Adrenal gland (tissue), 12 donors: ENCODE data around the gene CMTM6. TPM values are rescaled to one million over a fixed set of nuclear protein-coding genes. Genes with fewer than 3 reads are reported as not detected.

Source experiments
- DNase-seq, 7 donors: peaks; one replicate each; pipeline ENCODE4 v3.0.0-alpha.2; 2019 to 2020
- H3K27ac ChIP-seq, 5 donors: fragments of 200-600 bp; sonication (generic) in 4 of 5; 1 replicate in 3 of 5; 2 replicates in 2 of 5; pipeline versions ENCODE4 v1.5.1 to v1.8.0; 2016 to 2020; ENCODE audit warnings: mild to moderate bottlenecking in 1 of 5
- H3K27me3 ChIP-seq: fragments of 200-600 bp; 2 replicates; pipeline ENCODE4 v1.8.0; 2021
- H3K36me3 ChIP-seq, 2 donors: fragments of 200-600 bp; replicated peaks in 1 of 2; 1 replicate in 1 of 2; 2 replicates in 1 of 2; pipeline versions ENCODE4 v1.5.1 to v1.8.0; 2018 to 2022
- H3K4me1 ChIP-seq, 2 donors: fragments of 200-600 bp; replicated peaks in 1 of 2; 1 replicate in 1 of 2; 2 replicates in 1 of 2; pipeline versions ENCODE4 v1.5.1 to v1.8.0; 2018 to 2021
- H3K4me3 ChIP-seq, 4 donors: fragments of 200-600 bp; sonication (generic) in 3 of 4; one replicate each; pipeline ENCODE4 v1.5.1; 2016 to 2018
- H3K9me3 ChIP-seq, 3 donors: fragments of 200-600 bp; sonication (generic) in 1 of 3; replicated peaks in 1 of 3; 1 replicate in 2 of 3; 2 replicates in 1 of 3; pipeline versions ENCODE4 v1.5.1 to v1.8.0; 2016 to 2021
- POLR2A ChIP-seq, 2 donors: fragments of 450-650 bp; IDR thresholded peaks; one replicate each; pipeline ENCODE4 v1.6.1; 2017; ENCODE audit warnings: antibody characterized with exemption in 2 of 2, mild to moderate bottlenecking in 2 of 2, moderate library complexity in 1 of 2
- WGBS, 4 donors: extraction: QIAGEN DNeasy Blood & Tissue Kit in 2 of 4; methylation state at CpG; one replicate each; pipeline versions ENCODE4 v1.1.5 to v1.1.7; 2013 to 2017; 5-methylcytosine and 5-hydroxymethylcytosine counted together
- intact Hi-C, 2 donors: fragments of 100-400 bp; cut with DNase I; formaldehyde crosslinking; loops; one replicate each; pipeline versions ENCODE4 v1.14.1 to v1.15.0; 2022 to 2023
- polyA plus RNA-seq, 3 donors: library from polyadenylated mRNA; stranded (reverse); fragments of 200-250 nt in 2 of 3; fragments of 350-450 nt in 1 of 3; fragmentation: Illumina TruSeq in 1 of 3; extraction: RNeasy Lipid Tissue Mini Kit (QIAGEN cat#74804) in 1 of 3; gene quantifications; one replicate each; pipeline ENCODE4 v1.2.3, GENCODE V29; 2013 to 2014
- total RNA-seq, 9 donors: library from RNA; depleted of rRNA in 4 of 9; stranded (reverse); fragments of >200 nt in 4 of 9; fragments of 120-200 nt in 1 of 9; fragmentation: NEBNext Ultra II Directional in 1 of 9; extraction: Animal tissue kit (Norgen Biotek cat#: 25700) in 1 of 9; gene quantifications; one replicate each; pipeline versions ENCODE4 v1.1.0 to v1.2.4, GENCODE V29; 2013 to 2023
- TF ChIP-seq, protein P1 (sequence below), 6 experiments: fragments of 450-650 bp in 4 of 6; fragments of 200-600 bp in 2 of 6; sonication (generic) in 1 of 6; IDR thresholded peaks; 1 replicate in 5 of 6; 2 replicates in 1 of 6; pipeline versions ENCODE4 v1.5.1 to v1.8.0; 2016 to 2021; ENCODE audit warnings: antibody characterized with exemption in 6 of 6, mild to moderate bottlenecking in 2 of 6, moderate library complexity in 1 of 6
- donor health status: healthy with polysubstance abuse.
- donor health status: Bipolar disorder and iron deficiency.
- donor health status: DM: yes; HTN: yes; CAD: no.
- donor health status: DM: no; HTN: no; CAD: no.
- donor health status: DM: no; HTN: no; CAD: no.
- donor health status: DM: yes; HTN: yes; CAD: no.

CMTM6 gene
- total and polyA plus RNA-seq, 12 donors: 13.5 to 62.5 (median 42.4) TPM

DNA sequence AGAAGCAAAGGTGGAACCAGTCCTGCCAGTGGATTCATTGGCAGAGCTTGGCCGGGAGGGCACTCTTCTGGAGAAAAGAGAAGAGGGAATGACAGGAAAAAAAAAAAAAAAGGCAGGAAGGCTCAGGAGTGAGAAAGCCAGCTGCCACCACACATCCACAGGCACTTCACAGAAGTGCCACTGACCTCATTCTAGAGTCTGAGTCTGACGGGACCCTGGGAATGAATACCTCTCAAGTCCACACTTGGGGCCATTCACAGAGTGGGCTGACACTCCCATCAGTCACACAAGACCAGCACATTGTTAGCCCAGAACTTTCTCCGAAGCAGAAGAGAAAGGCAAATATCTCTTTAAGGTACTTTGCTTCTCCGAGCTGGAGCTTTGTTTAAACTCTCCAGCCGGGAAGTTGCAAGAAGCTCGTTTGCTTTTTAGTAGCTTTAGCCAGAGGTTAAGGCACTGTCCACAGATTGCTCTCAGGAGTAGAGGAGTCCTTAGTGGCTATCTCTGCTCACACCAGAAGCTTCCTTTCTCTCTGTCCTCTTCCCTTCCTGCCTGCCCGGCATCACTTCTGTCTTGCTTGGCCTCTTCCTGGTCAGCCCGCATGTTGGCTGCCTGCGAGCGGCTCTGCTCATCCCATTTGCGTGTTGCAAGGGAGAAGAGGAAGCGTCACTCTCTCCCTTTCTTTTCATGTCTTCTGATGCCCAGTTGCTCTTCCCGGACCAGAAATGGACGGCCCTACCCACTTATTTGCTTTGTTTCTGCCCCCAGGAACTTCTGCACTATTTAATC, 53.8 kb downstream of the CMTM6 start:
- Histone ChIP-seq H3K36me3 (no peaks in the 10 kb centered on the region), H3K27me3 (no peaks in the 10 kb centered on the region), H3K9me3 (no peaks in the 10 kb centered on the region), H3K27ac (no peak overlapping the region), H3K4me3 (no peak overlapping the region), H3K4me1 (no peaks in the 10 kb centered on the region)
- 75 to 83% (median 79%) methylated on average over 14 of the region's 14 CpGs for WGBS, 4 donors
- no peak for TF ChIP-seq POLR2A (IDR thresholded peaks at IDR 0.05)
- TF ChIP-seq, protein P1, sequence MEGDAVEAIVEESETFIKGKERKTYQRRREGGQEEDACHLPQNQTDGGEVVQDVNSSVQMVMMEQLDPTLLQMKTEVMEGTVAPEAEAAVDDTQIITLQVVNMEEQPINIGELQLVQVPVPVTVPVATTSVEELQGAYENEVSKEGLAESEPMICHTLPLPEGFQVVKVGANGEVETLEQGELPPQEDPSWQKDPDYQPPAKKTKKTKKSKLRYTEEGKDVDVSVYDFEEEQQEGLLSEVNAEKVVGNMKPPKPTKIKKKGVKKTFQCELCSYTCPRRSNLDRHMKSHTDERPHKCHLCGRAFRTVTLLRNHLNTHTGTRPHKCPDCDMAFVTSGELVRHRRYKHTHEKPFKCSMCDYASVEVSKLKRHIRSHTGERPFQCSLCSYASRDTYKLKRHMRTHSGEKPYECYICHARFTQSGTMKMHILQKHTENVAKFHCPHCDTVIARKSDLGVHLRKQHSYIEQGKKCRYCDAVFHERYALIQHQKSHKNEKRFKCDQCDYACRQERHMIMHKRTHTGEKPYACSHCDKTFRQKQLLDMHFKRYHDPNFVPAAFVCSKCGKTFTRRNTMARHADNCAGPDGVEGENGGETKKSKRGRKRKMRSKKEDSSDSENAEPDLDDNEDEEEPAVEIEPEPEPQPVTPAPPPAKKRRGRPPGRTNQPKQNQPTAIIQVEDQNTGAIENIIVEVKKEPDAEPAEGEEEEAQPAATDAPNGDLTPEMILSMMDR (IDR thresholded peaks at IDR 0.05): no peak
- peak in 2 of 7 donors; percentile 27 to 38 for DNase-seq
- intact Hi-C loops: no loop called here

DNA sequence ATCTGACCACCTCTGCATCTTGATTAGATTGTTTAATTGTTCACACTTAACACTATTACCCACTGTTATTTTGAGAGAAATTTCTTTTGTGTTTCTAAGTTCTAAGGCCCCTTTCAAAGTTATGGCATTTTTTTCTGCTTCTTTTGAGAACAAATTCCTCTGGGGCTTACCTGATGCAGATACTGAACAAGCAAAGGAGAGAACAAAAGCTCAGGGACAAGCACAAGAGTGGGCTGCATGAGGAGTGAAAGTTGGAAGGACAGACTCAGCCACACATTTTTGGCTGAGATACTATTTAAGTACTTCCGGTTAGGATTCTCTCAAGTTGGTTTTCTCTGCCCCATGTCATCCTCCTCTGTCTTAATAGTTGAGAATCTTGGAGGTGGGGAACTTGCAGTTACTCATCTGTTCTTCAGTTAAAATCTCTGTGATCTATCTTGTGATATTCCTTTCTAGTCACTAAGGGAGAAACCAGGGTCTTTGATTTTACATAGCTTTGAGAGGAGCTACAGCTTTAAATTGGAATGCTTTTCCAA, 54.7 kb downstream of the CMTM6 start:
- no peaks in the 10 kb centered on the region for H3K27me3 ChIP-seq
- TF ChIP-seq, protein P1 (IDR thresholded peaks at IDR 0.05): no peak
- TF ChIP-seq POLR2A (IDR thresholded peaks at IDR 0.05): no peak
- 64 to 84% (median 80%) methylated on average over 1 of the region's 1 CpG for WGBS, 4 donors
- no peak overlapping the region for H3K4me3 ChIP-seq
- no peak overlapping the region for H3K27ac ChIP-seq
- DNase-seq: no peak
- H3K9me3 ChIP-seq: no peaks in the 10 kb centered on the region
- intact Hi-C loops: no loop called here
- no peaks in the 10 kb centered on the region for H3K4me1 ChIP-seq
- no peaks in the 10 kb centered on the region for H3K36me3 ChIP-seq

GRCh38 chr3:32443478-32443877, 59.2 kb downstream of the CMTM6 start:
- no peak for DNase-seq
- H3K27me3 ChIP-seq: no peaks in the 10 kb centered on the region
- H3K27ac ChIP-seq: no peak overlapping the region
- intact Hi-C loops: no loop called here
- H3K4me3 ChIP-seq: no peak overlapping the region
- no peaks in the 10 kb centered on the region for H3K9me3 ChIP-seq
- TF ChIP-seq, protein P1 (IDR thresholded peaks at IDR 0.05): no peak
- TF ChIP-seq POLR2A (IDR thresholded peaks at IDR 0.05): no peak
- H3K36me3 ChIP-seq: no peaks in the 10 kb centered on the region
- WGBS, 4 donors: 68 to 90% (median 84%) methylated on average over 1 of the region's 1 CpG
- no peaks in the 10 kb centered on the region for H3K4me1 ChIP-seq

DNA sequence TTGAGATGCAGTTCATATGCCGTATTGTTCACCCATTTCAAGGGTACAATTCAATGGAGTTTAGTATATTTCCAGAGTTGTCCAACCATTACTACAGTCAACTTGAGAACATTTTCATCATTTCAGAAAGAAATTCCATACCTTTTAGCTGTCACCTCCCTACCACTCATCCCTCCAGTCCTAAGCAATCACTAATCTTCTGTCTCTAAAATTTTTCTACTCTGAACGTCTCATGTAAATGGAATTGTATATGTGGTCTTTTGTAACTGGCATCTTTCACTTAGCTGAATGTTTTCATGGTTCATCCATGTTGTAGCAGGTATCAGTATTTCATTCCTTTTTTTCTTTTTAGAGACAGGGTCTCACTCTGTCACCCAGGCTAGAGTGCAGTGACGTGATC, 59.9 kb downstream of the CMTM6 start:
- TF ChIP-seq, protein P1 (IDR thresholded peaks at IDR 0.05): no peak
- intact Hi-C loops: no loop called here
- no peaks in the 10 kb centered on the region for H3K4me1 ChIP-seq
- H3K4me3 ChIP-seq: no peak overlapping the region
- WGBS, 4 donors: 92 to 99% (median 96%) methylated on average over 3 of the region's 3 CpGs
- no peak overlapping the region for H3K27ac ChIP-seq
- H3K36me3 ChIP-seq: no peaks in the 10 kb centered on the region
- DNase-seq: no peak
- no peaks in the 10 kb centered on the region for H3K27me3 ChIP-seq
- no peaks in the 10 kb centered on the region for H3K9me3 ChIP-seq
